OCI-LY7 (cell line): ENCODE data around the gene ACE. TPM values are rescaled to one million over a fixed set of nuclear protein-coding genes. Genes with fewer than 3 reads are reported as not detected.

ENCODE experiments used
- BruUV-seq: library from RNA; stranded (reverse); fragments of 400-500 nt; replicated peaks from 2 replicates; lab custom pipeline; 2021; lab: Mats Ljungman, UMichigan
- CTCF ChIA-PET: fragments of 300-600 bp; sonication (Branson Sonifier 250); formaldehyde crosslinking; loops from one replicate; lab custom pipeline; 2022; ENCODE audit warnings: antibody characterized with exemption; ENCODE audit not compliant: unreplicated experiment; lab: Charles Lee
- POLR2A ChIA-PET: fragments of 300-600 bp; sonication (Branson Sonifier 250); formaldehyde crosslinking; loops from one replicate; lab custom pipeline; 2022; ENCODE audit warnings: antibody characterized with exemption; lab: Charles Lee
- DNase-seq: peaks from one replicate; pipeline ENCODE4 v3.0.0-alpha.2; 2015; ENCODE audit warnings: low spot score
- H2AFZ ChIP-seq: fragments of 200-600 bp; sonication (generic), shearing (Covaris generic); 2 replicates; pipeline ENCODE4 v1.6.1; 2014; ENCODE audit warnings: mild to moderate bottlenecking, antibody characterized with exemption, low read length, moderate library complexity
- H3K27ac ChIP-seq: fragments of 200-600 bp; sonication (generic); 2 replicates; pipeline ENCODE4 v1.5.1; 2014; ENCODE audit warnings: mixed run types, low read depth, mild to moderate bottlenecking, moderate library complexity, low read length, inconsistent platforms; ENCODE audit not compliant: poor library complexity, severe bottlenecking
- H3K36me3 ChIP-seq: fragments of 200-600 bp; sonication (generic); 2 replicates; pipeline ENCODE4 v1.6.1; 2014; ENCODE audit warnings: mild to moderate bottlenecking, antibody characterized with exemption, low read length, moderate library complexity, mixed read lengths; ENCODE audit not compliant: insufficient read depth
- H3K4me1 ChIP-seq: fragments of 200-600 bp; sonication (generic); 2 replicates; pipeline ENCODE4 v1.5.1; 2014; ENCODE audit warnings: mild to moderate bottlenecking, low read length; ENCODE audit not compliant: insufficient read depth, poor library complexity, severe bottlenecking
- H3K4me2 ChIP-seq: fragments of 200-600 bp; sonication (generic); 2 replicates; pipeline ENCODE4 v1.6.1; 2014; ENCODE audit warnings: mild to moderate bottlenecking, low read length
- H3K4me3 ChIP-seq: fragments of 200-600 bp; sonication (generic); 2 replicates; pipeline ENCODE4 v1.5.1; 2014; ENCODE audit warnings: mild to moderate bottlenecking, low read depth, low read length; ENCODE audit not compliant: poor library complexity, severe bottlenecking
- H3K79me2 ChIP-seq: fragments of 200-600 bp; sonication (generic); 2 replicates; pipeline ENCODE4 v1.6.1; 2016; ENCODE audit warnings: low read depth, mild to moderate bottlenecking, low read length, moderate library complexity, mixed read lengths; ENCODE audit not compliant: insufficient read depth
- H3K9me2 ChIP-seq: fragments of 200-600 bp; sonication (generic); 2 replicates; pipeline ENCODE4 v1.6.1; 2016; ENCODE audit warnings: mild to moderate bottlenecking, low read length, mixed read lengths; ENCODE audit not compliant: insufficient read depth
- H3K9me3 ChIP-seq: fragments of 200-600 bp; sonication (generic); 2 replicates; pipeline ENCODE4 v1.6.1; 2014; ENCODE audit warnings: mild to moderate bottlenecking, mixed run types, low read length, mixed read lengths
- H4K20me1 ChIP-seq: fragments of 200-600 bp; sonication (generic); 2 replicates; pipeline ENCODE4 v1.6.1; 2014; ENCODE audit warnings: mild to moderate bottlenecking, antibody characterized with exemption, low read length, moderate library complexity, mixed read lengths; ENCODE audit not compliant: insufficient read depth
- EZH2phosphoT487 ChIP-seq: fragments of 200-600 bp; sonication (generic); IDR thresholded peaks from 2 replicates; pipeline ENCODE4 v1.6.1; 2018; ENCODE audit warnings: low read depth, borderline replicate concordance, mild to moderate bottlenecking, mixed run types, antibody characterized with exemption, low read length, moderate library complexity, mixed read lengths
- intact Hi-C: fragments of 100-400 bp; cut with micrococcal nuclease; formaldehyde crosslinking; loops from one replicate; pipeline ENCODE4 v1.10.0; 2022; ENCODE audit not compliant: unreplicated experiment
- total RNA-seq, 2 experiments: library from RNA; depleted of rRNA in 1 of 2; stranded (reverse); fragments of >200 nt in 1 of 2; shearing (Covaris generic) in 1 of 2; gene quantifications; 2 replicates each; pipeline ENCODE4 v1.2.3, GENCODE V29; 2014 to 2022
- TF ChIP-seq, protein P1 (sequence below): fragments of 200-600 bp; sonication (generic); conservative IDR thresholded peaks from 2 replicates; pipeline ENCODE4 v1.5.1; 2014; ENCODE audit warnings: mild to moderate bottlenecking, antibody characterized with exemption, low read length, moderate library complexity, mixed read lengths

The ACE gene
- total RNA-seq, 2 experiments from 2014 or later = 2.3 to 5.1 TPM

DNA sequence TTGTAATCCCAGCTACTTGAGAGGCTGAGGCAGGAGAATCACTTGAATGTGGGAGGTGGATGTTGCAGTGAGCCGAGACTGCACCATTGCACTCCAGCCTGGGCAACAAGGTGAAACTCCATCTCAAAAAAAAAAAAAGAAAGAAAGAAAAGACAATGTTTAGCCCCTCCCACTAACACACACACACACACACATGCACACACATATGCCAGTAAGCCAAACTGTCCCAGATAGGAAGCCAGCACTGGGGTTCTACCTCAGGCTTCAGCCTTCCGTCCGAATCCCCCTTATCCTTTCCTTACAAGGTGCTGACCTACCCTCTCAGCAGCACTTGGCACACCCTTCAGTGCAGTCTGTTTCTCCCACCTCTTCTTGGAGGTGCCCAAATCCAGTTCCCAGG lies 37.6 kb downstream of the ACE start:
- POLR2A ChIA-PET = no interaction called here
- H3K4me3 ChIP-seq = no peak overlapping the region
- H3K9me2 ChIP-seq = no peaks in the 10 kb centered on the region
- no TSS peak for BruUV-seq
- CTCF ChIA-PET = no interaction called here
- no peak for DNase-seq
- no peaks in the 10 kb centered on the region for H3K9me3 ChIP-seq
- no peak overlapping the region for H3K4me2 ChIP-seq
- no peaks in the 10 kb centered on the region for H3K36me3 ChIP-seq
- H3K79me2 ChIP-seq = no peaks in the 10 kb centered on the region
- no peaks in the 10 kb centered on the region for H4K20me1 ChIP-seq
- H2AFZ ChIP-seq = no peak overlapping the region
- intact Hi-C loops = no loop called here
- no peaks in the 10 kb centered on the region for H3K4me1 ChIP-seq
- H3K27ac ChIP-seq = no peak overlapping the region
- TF ChIP-seq EZH2phosphoT487 = no peak
- TF ChIP-seq, protein P1, sequence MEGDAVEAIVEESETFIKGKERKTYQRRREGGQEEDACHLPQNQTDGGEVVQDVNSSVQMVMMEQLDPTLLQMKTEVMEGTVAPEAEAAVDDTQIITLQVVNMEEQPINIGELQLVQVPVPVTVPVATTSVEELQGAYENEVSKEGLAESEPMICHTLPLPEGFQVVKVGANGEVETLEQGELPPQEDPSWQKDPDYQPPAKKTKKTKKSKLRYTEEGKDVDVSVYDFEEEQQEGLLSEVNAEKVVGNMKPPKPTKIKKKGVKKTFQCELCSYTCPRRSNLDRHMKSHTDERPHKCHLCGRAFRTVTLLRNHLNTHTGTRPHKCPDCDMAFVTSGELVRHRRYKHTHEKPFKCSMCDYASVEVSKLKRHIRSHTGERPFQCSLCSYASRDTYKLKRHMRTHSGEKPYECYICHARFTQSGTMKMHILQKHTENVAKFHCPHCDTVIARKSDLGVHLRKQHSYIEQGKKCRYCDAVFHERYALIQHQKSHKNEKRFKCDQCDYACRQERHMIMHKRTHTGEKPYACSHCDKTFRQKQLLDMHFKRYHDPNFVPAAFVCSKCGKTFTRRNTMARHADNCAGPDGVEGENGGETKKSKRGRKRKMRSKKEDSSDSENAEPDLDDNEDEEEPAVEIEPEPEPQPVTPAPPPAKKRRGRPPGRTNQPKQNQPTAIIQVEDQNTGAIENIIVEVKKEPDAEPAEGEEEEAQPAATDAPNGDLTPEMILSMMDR = no peak

DNA sequence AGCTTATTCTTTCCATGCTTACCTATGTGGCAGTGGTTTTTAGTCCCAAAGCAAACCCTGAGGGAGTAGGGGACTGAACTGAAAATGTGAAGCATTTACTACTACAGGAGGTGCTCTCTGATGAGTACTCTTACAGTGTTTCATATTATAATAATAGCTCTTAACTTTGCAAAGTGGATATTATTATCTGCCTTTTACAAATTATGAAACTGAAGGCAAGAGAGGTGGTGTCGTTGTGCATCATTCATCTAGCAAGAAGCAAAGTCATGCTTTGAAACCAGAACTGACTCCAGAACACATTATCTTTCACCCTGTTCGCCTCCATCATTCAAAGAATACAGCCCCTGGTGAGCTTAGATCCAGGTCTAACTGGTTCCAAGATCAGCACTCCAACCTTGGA lies 38.1 kb downstream of the ACE start:
- BruUV-seq = no TSS peak
- no peak for DNase-seq
- H4K20me1 ChIP-seq = no peaks in the 10 kb centered on the region
- no peaks in the 10 kb centered on the region for H3K4me1 ChIP-seq
- TF ChIP-seq, protein P1 = no peak
- TF ChIP-seq EZH2phosphoT487 = no peak
- ChIA-PET POLR2A (no interaction called here), CTCF (no interaction called here)
- no peaks in the 10 kb centered on the region for H3K79me2 ChIP-seq
- no peaks in the 10 kb centered on the region for H3K9me3 ChIP-seq
- intact Hi-C loops = no loop called here
- H2AFZ ChIP-seq = no peak overlapping the region
- H3K4me2 ChIP-seq = no peak overlapping the region
- H3K9me2 ChIP-seq = no peaks in the 10 kb centered on the region
- no peak overlapping the region for H3K4me3 ChIP-seq
- H3K27ac ChIP-seq = no peak overlapping the region
- H3K36me3 ChIP-seq = no peaks in the 10 kb centered on the region

DNA sequence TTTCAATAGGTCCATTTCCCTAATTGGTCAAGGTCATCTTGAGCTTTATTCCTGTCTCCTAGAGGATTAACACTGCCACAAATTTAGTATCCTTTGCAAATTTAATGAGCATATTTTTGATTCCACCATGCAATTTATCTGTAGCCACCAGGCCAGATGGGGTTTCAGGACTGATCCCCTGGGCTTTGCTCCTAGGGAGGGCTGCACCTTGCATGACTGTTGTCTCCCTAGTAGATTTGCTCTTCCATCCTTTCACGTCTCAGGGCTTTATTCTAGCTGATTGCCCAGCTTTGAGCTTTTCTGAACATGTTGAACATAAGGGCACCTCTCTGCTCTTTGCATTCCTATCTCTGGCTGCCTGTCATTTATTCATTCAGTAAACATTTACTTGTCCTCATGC lies 38.6 kb downstream of the ACE start:
- ChIA-PET POLR2A (no interaction called here), CTCF (no interaction called here)
- Histone ChIP-seq H2AFZ (no peak overlapping the region), H3K27ac (no peak overlapping the region), H3K79me2 (no peaks in the 10 kb centered on the region), H3K9me2 (no peaks in the 10 kb centered on the region), H3K4me1 (no peaks in the 10 kb centered on the region), H3K4me3 (no peak overlapping the region), H3K9me3 (no peaks in the 10 kb centered on the region), H3K36me3 (no peaks in the 10 kb centered on the region), H3K4me2 (no peak overlapping the region), H4K20me1 (no peaks in the 10 kb centered on the region)
- no peak for DNase-seq
- intact Hi-C loops = no loop called here
- TF ChIP-seq, protein P1 = no peak
- no peak for TF ChIP-seq EZH2phosphoT487
- BruUV-seq = no TSS peak
